ENCODE data around the gene GFAP.

Gene GFAP

GRCh38 chr17:44865231-44865660 is 50.1 kb downstream of the GFAP start (continued):
- TF ChIP-seq ZNF518A (tag by site-specific recombination; conservative IDR thresholded peaks at IDR 0.05; ENCODE audit: low read depth) (no peak), ZFP69B (tag by site-specific recombination; IDR thresholded peaks at IDR 0.05) (no peak), ZNF19 (tag by site-specific recombination; IDR thresholded peaks at IDR 0.05; ENCODE audit: low read depth) (no peak), CTCF (tag by site-specific recombination; IDR thresholded peaks at IDR 0.05) (peak; percentile 63), ZBTB11 (tag by site-specific recombination; conservative IDR thresholded peaks at IDR 0.05; ENCODE audit: low read depth) (no peak), ZNF654 (tag by site-specific recombination; IDR thresholded peaks at IDR 0.05; ENCODE audit: low read depth) (peak; percentile 54), EGR2 (tag by site-specific recombination; IDR thresholded peaks at IDR 0.05; ENCODE audit: low read depth) (0 out of 2 replicates have a peak, but pooled peaks have one; percentile 8), ZNF747 (tag by site-specific recombination; IDR thresholded peaks at IDR 0.05) (no peak)

GRCh38 chr17:44864831-44865230 is 50.5 kb downstream of the GFAP start:
- Histone ChIP-seq H3K4me3 (ENCODE audit: low read depth, low read length) (no peak overlapping the region), H3K9me3 (ENCODE audit: control insufficient read depth, insufficient read depth, low read depth, low read length) (no peaks in the 10 kb centered on the region), H3K36me3 (ENCODE audit: control insufficient read depth in 2 of 2, insufficient read depth in 1 of 2, low read length in 2 of 2) (peaks cover 74 to 94% of the 10 kb centered on the region in 2 experiments), H3K27ac (ENCODE audit: extremely low read depth, low read depth, low read length) (no peak overlapping the region), H3K4me1 (ENCODE audit: control insufficient read depth, insufficient read depth, low read length) (no peaks in the 10 kb centered on the region)
- POLR2A ChIA-PET = interaction anchor here (0.7 kb wide), 1 partner anchor 89 kb away, joined by 3 read pairs; no protein-coding TSS in a partner anchor
- CTCF ChIA-PET = interaction anchor here (0.6 to 15.4 kb wide), 37 partner anchors 8 to 459 kb away, joined by 3 to 461 read pairs (median 5); partner anchors contain the start of gene GJC1
- TF ChIP-seq BCL6B (tag by site-specific recombination; IDR thresholded peaks at IDR 0.05) = no peak
- no peak for TF ChIP-seq SETDB1 (IDR thresholded peaks at IDR 0.05; ENCODE audit: insufficient read length, low read length)
- TF ChIP-seq ZNF701 (tag by site-specific recombination; IDR thresholded peaks at IDR 0.05) = no peak
- no peak for TF ChIP-seq KLF9 (tag by site-specific recombination; IDR thresholded peaks at IDR 0.05; ENCODE audit: low read depth)
- no peak for TF ChIP-seq PRDM1 (tag by site-specific recombination; IDR thresholded peaks at IDR 0.05)
- TF ChIP-seq ZBTB8A (tag by site-specific recombination; IDR thresholded peaks at IDR 0.05) = no peak
- TF ChIP-seq ZNF311 (tag by site-specific recombination; IDR thresholded peaks at IDR 0.05; ENCODE audit: borderline replicate concordance) = no peak
- TF ChIP-seq SALL2 (tag by site-specific recombination; IDR thresholded peaks at IDR 0.05; ENCODE audit: borderline replicate concordance) = no peak
- TF ChIP-seq ZNF501 (tag by site-specific recombination; IDR thresholded peaks at IDR 0.05) = no peak

All from HEK293 (cell line).